Retinal pigment epithelial cell (primary cell): ENCODE measurements around the gene NKX1-2.

ENCODE experiments used
- DNase-seq: peaks from one replicate; pipeline ENCODE4 v3.0.0-alpha.2; 2010; ENCODE audit warnings: low read depth
- H3K4me3 ChIP-seq: 2 replicates; pipeline ENCODE4 v1.5.1; 2011; ENCODE audit warnings: mild to moderate bottlenecking, low read length, control low read depth, moderate library complexity
- TF ChIP-seq, protein P1 (sequence below): conservative IDR thresholded peaks from 2 replicates; pipeline ENCODE4 v1.5.1; 2011; ENCODE audit warnings: low read depth, low read length, control low read depth, inconsistent platforms

Gene NKX1-2

DNA sequence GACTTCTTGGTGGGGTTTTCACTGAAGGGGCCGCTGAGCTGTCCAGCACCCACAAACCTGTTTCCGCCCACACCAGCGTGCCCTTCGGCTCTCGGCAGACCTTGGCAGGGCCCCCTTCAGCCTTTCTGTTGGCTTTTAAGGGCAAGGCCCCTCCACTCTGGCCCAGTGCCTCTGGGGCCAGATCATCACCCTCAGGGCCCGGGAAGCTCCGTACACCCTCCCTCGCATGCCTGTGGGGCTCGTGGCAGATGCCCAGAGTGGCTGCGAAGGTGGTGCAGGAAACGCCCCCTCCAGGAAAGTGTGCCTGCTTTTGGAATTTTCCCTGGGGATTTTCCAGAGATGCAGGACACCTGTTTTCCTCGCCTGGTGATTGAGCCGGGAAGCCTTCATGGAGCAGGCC, 18.8 kb upstream of the NKX1-2 start:
- H3K4me3 ChIP-seq = no peak overlapping the region
- no peak for DNase-seq
- TF ChIP-seq, protein P1, sequence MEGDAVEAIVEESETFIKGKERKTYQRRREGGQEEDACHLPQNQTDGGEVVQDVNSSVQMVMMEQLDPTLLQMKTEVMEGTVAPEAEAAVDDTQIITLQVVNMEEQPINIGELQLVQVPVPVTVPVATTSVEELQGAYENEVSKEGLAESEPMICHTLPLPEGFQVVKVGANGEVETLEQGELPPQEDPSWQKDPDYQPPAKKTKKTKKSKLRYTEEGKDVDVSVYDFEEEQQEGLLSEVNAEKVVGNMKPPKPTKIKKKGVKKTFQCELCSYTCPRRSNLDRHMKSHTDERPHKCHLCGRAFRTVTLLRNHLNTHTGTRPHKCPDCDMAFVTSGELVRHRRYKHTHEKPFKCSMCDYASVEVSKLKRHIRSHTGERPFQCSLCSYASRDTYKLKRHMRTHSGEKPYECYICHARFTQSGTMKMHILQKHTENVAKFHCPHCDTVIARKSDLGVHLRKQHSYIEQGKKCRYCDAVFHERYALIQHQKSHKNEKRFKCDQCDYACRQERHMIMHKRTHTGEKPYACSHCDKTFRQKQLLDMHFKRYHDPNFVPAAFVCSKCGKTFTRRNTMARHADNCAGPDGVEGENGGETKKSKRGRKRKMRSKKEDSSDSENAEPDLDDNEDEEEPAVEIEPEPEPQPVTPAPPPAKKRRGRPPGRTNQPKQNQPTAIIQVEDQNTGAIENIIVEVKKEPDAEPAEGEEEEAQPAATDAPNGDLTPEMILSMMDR = no peak

DNA sequence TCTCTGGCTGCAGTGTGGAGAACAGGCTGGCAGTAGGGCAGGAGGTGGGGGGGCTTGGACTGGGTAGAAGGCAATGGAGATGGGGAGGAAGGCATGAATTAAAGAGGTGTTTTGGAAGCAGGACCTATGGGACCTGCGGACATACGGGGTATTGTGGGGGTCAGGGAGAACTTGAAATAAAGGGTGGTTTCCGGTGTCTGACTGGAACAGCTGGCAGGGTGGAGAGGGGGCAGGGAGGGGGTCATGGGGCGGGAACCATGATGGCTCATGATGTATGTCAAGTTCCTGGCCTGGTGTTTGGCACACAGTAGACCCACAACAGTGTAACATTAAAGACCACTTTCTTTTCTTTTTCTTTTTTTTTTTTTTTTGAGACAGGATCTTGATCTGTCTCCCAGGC, 17.3 kb upstream of the NKX1-2 start:
- H3K4me3 ChIP-seq = no peak overlapping the region
- DNase-seq = no peak
- TF ChIP-seq, protein P1 = no peak

DNA sequence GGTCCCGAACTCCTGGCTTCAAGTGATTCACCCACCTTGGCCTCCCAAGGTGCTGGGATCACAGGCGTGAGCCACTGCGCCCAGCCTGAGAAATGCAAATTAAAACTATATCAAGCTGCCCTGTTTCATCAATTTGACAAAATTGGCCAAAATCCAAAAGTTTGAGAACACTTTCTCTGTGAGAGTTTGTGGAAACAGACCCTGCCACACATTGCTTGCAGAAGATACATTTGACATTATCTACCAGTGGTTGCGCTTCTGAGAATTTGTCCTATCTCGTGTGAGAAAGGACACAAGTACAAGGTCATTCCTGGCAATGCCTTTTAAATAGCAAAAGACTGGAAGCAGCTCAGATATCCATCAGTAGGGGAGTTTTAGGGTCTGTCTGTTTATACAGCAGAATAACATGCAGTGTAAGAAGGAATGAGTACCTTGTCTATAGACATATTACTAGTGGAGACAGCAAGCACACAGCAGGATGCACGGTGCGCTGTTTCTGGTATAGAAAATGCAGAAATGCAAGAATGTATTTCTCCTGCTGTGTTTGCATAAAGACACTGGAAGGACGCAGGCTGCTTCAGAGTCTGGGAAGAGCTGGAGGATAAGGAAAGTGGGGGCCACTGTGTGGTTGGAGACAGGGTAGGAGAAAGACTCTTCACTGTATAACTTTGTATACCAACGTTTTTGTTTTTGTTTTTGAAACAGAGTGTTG, 16.1 kb upstream of the NKX1-2 start:
- no peak overlapping the region for H3K4me3 ChIP-seq
- DNase-seq = no peak
- TF ChIP-seq, protein P1 = no peak

DNA sequence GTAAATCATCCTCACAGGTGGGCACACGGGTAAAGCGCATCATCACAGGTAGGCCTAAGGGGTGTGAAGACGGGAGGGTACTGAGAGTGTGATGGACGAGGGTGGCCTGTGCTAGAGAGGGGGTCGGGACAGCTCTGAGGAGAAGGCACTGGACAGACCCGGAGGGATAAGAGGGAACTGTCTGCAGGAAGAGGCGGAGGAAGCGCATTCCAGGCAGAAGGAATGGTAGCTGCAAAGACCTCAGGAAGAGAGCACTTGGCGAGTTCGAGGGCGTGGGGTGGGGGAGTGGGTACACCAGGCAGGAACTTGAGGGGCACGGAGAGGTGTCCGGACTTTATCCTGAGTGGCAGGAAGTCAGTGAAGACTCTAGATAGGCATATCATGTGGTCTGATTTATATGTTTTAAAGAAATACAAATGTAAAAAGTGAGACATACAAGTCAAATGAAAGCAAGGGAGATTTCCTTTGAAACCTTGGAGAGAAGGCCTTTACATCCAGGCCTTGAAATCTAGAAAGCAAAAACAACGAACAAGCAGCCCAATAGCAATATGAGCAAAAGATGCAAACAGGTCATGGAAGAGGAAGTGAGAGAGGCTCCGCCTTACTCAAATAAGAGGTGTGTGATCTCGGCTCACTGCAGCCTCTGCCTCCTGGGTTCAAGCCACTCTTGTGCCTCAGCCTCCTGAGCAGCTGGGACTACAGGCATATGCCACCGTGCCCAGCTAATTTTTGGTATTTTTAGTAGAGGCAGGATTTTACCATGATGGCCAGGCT, 15.4 kb upstream of the NKX1-2 start:
- TF ChIP-seq, protein P1 = no peak
- H3K4me3 ChIP-seq = no peak overlapping the region
- no peak for DNase-seq

DNA sequence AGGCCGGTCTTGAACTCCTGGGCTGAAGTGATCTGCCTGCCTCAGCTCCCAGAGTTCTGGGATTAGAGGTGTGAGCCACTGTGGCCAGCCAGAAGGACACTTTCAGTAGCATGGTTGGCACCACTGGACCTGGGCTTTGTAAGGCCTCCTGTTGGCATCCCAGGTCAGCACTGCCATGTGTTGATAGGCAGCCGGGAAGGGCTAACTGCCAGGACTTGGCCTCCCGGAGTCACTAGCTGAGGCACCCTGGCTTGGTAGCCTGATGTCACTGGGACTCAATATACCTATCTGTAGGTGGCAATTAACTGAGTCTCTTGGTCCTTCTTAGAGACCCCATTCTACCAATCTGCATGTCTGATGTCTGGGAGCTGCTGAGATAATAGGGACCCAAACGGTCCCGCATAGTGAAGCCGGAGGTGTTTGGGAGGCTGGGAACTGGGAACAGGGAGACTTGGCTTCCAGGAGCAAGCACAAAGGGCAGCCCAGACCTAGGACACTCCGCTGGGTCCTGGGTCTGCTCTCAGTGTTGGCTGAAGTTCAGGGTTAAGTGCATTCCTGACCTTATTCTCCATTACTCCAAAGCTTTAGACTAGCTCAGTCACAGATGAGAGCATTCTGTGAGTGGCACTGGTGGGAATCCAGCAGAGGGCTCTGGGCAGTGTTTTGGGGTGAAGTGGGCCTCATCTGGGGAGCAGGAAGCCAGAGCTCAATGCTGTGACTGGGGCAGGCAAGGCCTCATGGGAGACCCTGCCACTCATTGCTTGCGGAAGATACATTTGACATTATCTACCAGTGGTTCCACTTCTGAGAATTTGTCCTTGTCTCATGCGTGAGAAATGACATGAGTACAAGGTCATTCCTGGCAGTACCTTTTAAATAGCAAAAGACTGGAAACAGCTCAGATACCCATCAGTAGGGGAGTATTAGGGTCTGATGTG, 14.5 kb upstream of the NKX1-2 start:
- no peak for DNase-seq
- TF ChIP-seq, protein P1 = no peak
- no peak overlapping the region for H3K4me3 ChIP-seq

DNA sequence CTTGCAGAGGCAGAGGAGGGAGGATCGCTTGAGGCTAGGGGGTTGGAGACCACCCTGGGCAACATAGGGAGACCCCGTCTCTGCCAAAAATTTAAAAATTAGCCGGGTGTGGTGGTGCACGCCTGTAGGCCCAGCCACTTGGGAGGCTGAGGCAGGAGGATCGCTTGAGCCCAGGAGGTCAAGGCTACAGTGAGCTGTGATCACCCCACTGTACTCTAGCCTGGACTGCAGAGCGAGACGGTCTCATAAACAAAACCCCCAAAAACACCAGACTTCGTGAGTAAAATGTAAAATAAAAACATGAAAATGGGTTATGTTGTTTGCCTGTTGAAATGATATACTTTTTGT, 12.5 kb upstream of the NKX1-2 start:
- H3K4me3 ChIP-seq = peak overlapping the region; percentile 80
- TF ChIP-seq, protein P1 = no peak
- no peak for DNase-seq
